ENCODE data around the gene CDYL.

The CDYL gene

DNA sequence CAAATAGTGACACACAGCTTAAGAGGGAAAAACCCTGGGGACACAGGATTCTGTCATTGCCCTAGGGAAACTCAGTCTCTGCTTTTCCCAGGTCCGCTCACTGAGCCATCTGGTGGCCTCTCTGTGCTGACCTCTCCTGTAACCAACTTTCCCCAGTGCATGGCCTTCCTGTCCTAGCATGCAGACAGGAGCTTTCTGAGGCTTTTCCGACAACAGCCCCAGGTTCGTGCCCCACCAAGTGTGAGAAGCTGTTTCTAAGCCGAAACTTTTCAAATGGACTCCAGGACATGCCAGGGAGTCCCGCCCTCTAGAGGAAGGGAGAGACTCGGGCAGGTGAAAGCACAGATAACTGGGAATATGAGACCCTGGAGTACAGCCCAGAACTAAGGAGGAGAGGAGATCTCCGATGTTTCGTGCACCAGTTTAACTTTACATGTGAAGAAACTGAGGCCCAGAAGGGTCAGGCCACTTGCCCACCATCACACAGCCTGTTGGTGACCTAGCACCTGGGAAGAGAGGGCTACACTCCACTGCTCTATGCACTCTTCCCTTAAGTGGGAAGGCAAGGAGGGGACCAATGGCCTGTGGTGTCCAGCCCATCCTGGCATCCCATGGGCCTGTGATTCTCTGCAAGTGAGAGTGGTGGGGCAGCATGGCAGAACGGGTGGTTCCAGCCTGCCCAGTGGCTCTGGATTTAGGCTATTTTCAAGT is 181.5 kb downstream of the CDYL start:
- Histone ChIP-seq H3K9me3 (no peaks in the 10 kb centered on the region), H3K4me3 (ENCODE audit: low read depth in 1 of 2, low read length in 1 of 2) (no peak overlapping the region), H3K4me1 (ENCODE audit: control insufficient read depth in 1 of 2, insufficient read depth in 1 of 2, low read depth in 1 of 2, low read length in 1 of 2) (no peaks in the 10 kb centered on the region), H3K36me3 (peaks cover 31% of the 10 kb centered on the region), H3K27ac (no peak overlapping the region), H3K27me3 (no peaks in the 10 kb centered on the region)
- TF ChIP-seq, protein P1, sequence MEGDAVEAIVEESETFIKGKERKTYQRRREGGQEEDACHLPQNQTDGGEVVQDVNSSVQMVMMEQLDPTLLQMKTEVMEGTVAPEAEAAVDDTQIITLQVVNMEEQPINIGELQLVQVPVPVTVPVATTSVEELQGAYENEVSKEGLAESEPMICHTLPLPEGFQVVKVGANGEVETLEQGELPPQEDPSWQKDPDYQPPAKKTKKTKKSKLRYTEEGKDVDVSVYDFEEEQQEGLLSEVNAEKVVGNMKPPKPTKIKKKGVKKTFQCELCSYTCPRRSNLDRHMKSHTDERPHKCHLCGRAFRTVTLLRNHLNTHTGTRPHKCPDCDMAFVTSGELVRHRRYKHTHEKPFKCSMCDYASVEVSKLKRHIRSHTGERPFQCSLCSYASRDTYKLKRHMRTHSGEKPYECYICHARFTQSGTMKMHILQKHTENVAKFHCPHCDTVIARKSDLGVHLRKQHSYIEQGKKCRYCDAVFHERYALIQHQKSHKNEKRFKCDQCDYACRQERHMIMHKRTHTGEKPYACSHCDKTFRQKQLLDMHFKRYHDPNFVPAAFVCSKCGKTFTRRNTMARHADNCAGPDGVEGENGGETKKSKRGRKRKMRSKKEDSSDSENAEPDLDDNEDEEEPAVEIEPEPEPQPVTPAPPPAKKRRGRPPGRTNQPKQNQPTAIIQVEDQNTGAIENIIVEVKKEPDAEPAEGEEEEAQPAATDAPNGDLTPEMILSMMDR (IDR thresholded peaks at IDR 0.05), result no peak

DNA sequence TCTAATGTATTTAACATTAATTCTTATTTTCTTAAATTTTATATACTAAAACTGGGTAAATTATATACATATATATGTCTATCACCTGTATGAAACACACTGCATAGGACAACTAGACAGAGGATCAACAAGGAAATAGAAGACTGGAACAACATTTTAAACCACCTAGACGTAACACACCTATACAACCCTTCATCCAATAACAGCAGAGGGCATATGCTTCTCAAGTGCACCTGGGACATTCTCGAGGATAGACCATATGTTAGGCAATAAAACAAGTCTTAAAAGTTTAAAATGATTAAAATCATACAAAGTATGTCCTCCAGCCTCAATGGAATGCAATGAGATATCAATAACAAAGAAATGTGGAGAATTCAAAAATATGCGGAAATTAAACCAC is 182.4 kb downstream of the CDYL start:
- Histone ChIP-seq H3K36me3 (peaks cover 25% of the 10 kb centered on the region), H3K27ac (no peak overlapping the region), H3K4me3 (ENCODE audit: low read depth in 1 of 2, low read length in 1 of 2) (no peak overlapping the region), H3K27me3 (no peaks in the 10 kb centered on the region), H3K4me1 (ENCODE audit: control insufficient read depth in 1 of 2, insufficient read depth in 1 of 2, low read depth in 1 of 2, low read length in 1 of 2) (no peaks in the 10 kb centered on the region), H3K9me3 (no peaks in the 10 kb centered on the region)
- TF ChIP-seq, protein P1 (IDR thresholded peaks at IDR 0.05), result no peak

- Histone ChIP-seq H3K36me3 (no peaks in the 10 kb centered on the region), H3K27ac (no peak overlapping the region), H3K27me3 (no peaks in the 10 kb centered on the region), H3K9me3 (no peaks in the 10 kb centered on the region), H3K4me1 (ENCODE audit: control insufficient read depth in 1 of 2, insufficient read depth in 1 of 2, low read depth in 1 of 2, low read length in 1 of 2) (no peaks in the 10 kb centered on the region), H3K4me3 (ENCODE audit: low read depth in 1 of 2, low read length in 1 of 2) (no peak overlapping the region)
- TF ChIP-seq, protein P1 (IDR thresholded peaks at IDR 0.05), result no peak
Observed at GRCh38 chr6:4961322-4962168, 185.3 kb downstream of the CDYL start.

DNA sequence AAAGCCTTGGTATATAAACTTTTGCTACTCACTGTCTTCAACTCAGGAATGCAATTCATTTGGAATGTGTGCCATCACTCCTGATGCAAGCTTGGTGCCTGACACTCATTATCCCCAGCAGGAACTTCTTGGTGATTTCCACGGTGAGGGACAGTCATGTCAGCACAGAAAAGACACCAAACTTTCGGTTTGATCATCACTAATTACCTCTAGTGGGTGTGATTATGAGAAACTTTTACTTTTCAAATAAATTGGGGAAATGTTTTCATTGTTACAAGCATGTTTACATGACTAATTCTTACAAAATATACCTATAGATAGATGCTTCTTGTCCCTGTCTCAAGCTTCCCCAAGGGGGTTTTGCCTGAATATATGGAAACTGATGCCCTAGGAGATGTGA is 186.7 kb downstream of the CDYL start:
- no peak overlapping the region for H3K27ac ChIP-seq
- no peaks in the 10 kb centered on the region for H3K9me3 ChIP-seq
- H3K4me1 ChIP-seq (ENCODE audit: control insufficient read depth in 1 of 2, insufficient read depth in 1 of 2, low read depth in 1 of 2, low read length in 1 of 2), result no peaks in the 10 kb centered on the region
- TF ChIP-seq, protein P1 (IDR thresholded peaks at IDR 0.05), result no peak
- no peaks in the 10 kb centered on the region for H3K36me3 ChIP-seq
- H3K27me3 ChIP-seq, result no peaks in the 10 kb centered on the region
- no peak overlapping the region for H3K4me3 ChIP-seq (ENCODE audit: low read depth in 1 of 2, low read length in 1 of 2)

- TF ChIP-seq, protein P1 (IDR thresholded peaks at IDR 0.05), result no peak
- Histone ChIP-seq H3K27me3 (no peaks in the 10 kb centered on the region), H3K36me3 (no peaks in the 10 kb centered on the region), H3K9me3 (no peaks in the 10 kb centered on the region), H3K27ac (no peak overlapping the region), H3K4me3 (ENCODE audit: low read depth in 1 of 2, low read length in 1 of 2) (no peak overlapping the region), H3K4me1 (ENCODE audit: control insufficient read depth in 1 of 2, insufficient read depth in 1 of 2, low read depth in 1 of 2, low read length in 1 of 2) (no peaks in the 10 kb centered on the region)
Observed at GRCh38 chr6:4964675-4965561, 188.7 kb downstream of the CDYL start.

Data from neutrophil (primary cell).